Thyroid gland (tissue), 4 donors: Measurements from ENCODE around the gene NCOA3.

Experiments
- POLR2A ChIP-seq, 2 donors: fragments of 450-650 bp; IDR thresholded peaks; one replicate each; pipeline ENCODE4 v1.6.1; 2017; ENCODE audit warnings: antibody characterized with exemption in 2 of 2, mild to moderate bottlenecking in 2 of 2, moderate library complexity in 1 of 2
- TF ChIP-seq, protein P1 (sequence below), 6 experiments: fragments of 200-600 bp in 3 of 6; fragments of 450-650 bp in 3 of 6; sonication (generic) in 3 of 6; IDR thresholded peaks; one replicate each; pipeline ENCODE4 v1.5.1; 2016 to 2019; ENCODE audit warnings: antibody characterized with exemption in 6 of 6, mild to moderate bottlenecking in 2 of 6, inconsistent platforms in 1 of 6, moderate library complexity in 1 of 6

DNA sequence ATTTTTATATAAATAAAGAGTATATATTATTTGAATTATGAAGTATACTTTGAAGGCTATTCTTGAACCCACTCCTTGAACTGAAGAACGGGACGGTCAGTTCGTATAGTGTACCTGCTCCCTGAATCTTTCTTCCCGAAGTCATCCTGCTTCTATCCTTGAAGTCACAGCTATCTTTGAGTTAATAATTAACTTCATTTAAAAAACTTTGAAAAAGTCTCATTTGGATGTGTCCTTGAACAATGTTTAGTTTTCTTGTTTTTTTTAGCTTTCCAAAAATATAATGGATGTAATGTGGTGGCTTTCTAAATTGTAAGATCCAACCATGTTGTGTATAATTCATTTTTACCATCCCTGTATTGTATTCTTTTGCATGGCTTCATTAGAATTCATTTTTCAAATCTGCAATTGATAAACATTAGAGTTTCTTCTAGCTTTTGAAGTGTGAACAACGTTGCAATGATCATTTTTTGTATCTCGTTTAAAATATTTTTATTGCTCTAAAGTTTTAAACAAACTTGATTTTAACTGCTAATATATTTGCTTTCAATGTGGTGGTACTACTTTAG lies 94.4 kb downstream of the NCOA3 start:
- TF ChIP-seq, protein P1, sequence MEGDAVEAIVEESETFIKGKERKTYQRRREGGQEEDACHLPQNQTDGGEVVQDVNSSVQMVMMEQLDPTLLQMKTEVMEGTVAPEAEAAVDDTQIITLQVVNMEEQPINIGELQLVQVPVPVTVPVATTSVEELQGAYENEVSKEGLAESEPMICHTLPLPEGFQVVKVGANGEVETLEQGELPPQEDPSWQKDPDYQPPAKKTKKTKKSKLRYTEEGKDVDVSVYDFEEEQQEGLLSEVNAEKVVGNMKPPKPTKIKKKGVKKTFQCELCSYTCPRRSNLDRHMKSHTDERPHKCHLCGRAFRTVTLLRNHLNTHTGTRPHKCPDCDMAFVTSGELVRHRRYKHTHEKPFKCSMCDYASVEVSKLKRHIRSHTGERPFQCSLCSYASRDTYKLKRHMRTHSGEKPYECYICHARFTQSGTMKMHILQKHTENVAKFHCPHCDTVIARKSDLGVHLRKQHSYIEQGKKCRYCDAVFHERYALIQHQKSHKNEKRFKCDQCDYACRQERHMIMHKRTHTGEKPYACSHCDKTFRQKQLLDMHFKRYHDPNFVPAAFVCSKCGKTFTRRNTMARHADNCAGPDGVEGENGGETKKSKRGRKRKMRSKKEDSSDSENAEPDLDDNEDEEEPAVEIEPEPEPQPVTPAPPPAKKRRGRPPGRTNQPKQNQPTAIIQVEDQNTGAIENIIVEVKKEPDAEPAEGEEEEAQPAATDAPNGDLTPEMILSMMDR (IDR thresholded peaks at IDR 0.05), result no peak
- no peak for TF ChIP-seq POLR2A (IDR thresholded peaks at IDR 0.05)
